Spleen (tissue), 11 donors: ENCODE results near the gene CCDC9. TPM values are rescaled to one million over a fixed set of nuclear protein-coding genes. Genes with fewer than 3 reads are reported as not detected.
A peak's percentile ranks its signal among the peaks of the same experiment; 100 is the strongest.

Source experiments
- DNase-seq: peaks from one replicate; pipeline ENCODE4 v3.0.0-alpha.2; 2020
- H3K27ac ChIP-seq, 8 donors: fragments of 200-600 bp; sonication (generic) in 7 of 8; 1 replicate in 4 of 8; 2 replicates in 4 of 8; pipeline versions ENCODE4 v1.5.0 to v1.8.0; 2016 to 2021; ENCODE audit warnings: inconsistent platforms in 4 of 8, mild to moderate bottlenecking in 4 of 8, moderate library complexity in 1 of 8
- H3K27me3 ChIP-seq, 7 donors: fragments of 200-600 bp; sonication (generic) in 6 of 7; replicated peaks in 1 of 7; 1 replicate in 4 of 7; 2 replicates in 3 of 7; pipeline versions ENCODE4 v1.5.0 to v1.8.0; 2016 to 2021; ENCODE audit warnings: inconsistent platforms in 3 of 7, mild to moderate bottlenecking in 1 of 7
- H3K36me3 ChIP-seq, 6 donors: fragments of 200-600 bp; sonication (generic) in 5 of 6; 1 replicate in 4 of 6; 2 replicates in 2 of 6; pipeline versions ENCODE4 v1.5.0 to v1.8.0; 2016 to 2021; ENCODE audit warnings: inconsistent platforms in 2 of 6
- H3K4me1 ChIP-seq, 6 donors: fragments of 200-600 bp; sonication (generic) in 5 of 6; 1 replicate in 3 of 6; 2 replicates in 3 of 6; pipeline versions ENCODE4 v1.5.0 to v1.8.0; 2016 to 2021; ENCODE audit warnings: inconsistent platforms in 3 of 6
- H3K4me3 ChIP-seq, 8 donors: fragments of 200-600 bp; sonication (generic) in 7 of 8; 1 replicate in 4 of 8; 2 replicates in 4 of 8; pipeline versions ENCODE4 v1.5.0 to v1.8.0; 2016 to 2021; ENCODE audit warnings: inconsistent platforms in 4 of 8, mild to moderate bottlenecking in 4 of 8, moderate library complexity in 2 of 8
- H3K9me3 ChIP-seq, 8 donors: fragments of 200-600 bp; sonication (generic) in 7 of 8; 1 replicate in 4 of 8; 2 replicates in 4 of 8; pipeline versions ENCODE4 v1.5.0 to v1.8.0; 2016 to 2021; ENCODE audit warnings: inconsistent platforms in 4 of 8
- POLR2A ChIP-seq, 3 donors: fragments of 450-650 bp; IDR thresholded peaks; one replicate each; pipeline ENCODE4 v1.5.1; 2017; ENCODE audit warnings: antibody characterized with exemption in 3 of 3, mild to moderate bottlenecking in 1 of 3
- POLR2AphosphoS5 ChIP-seq, 3 donors: sonication (generic); formaldehyde crosslinking; IDR thresholded peaks; one replicate each; pipeline ENCODE4 v1.5.1; 2017; ENCODE audit warnings: antibody characterized with exemption in 3 of 3
- WGBS, 5 donors: extraction: QIAGEN DNeasy Blood & Tissue Kit in 3 of 5; methylation state at CpG; one replicate each; pipeline versions ENCODE4 v1.1.5 to v1.1.7; 2013 to 2018; 5-methylcytosine and 5-hydroxymethylcytosine counted together
- intact Hi-C: fragments of 100-400 bp; cut with DNase I; formaldehyde crosslinking; loops from one replicate; pipeline ENCODE4 v1.15.0; 2023; ENCODE audit warnings: low total_unique reads
- polyA plus RNA-seq, 3 donors: library from polyadenylated mRNA; stranded (reverse); fragments of 200-250 nt; gene quantifications; one replicate each; pipeline ENCODE4 v1.2.1, GENCODE V29; 2013
- total RNA-seq, 7 donors: library from RNA; depleted of rRNA in 3 of 7; stranded (reverse); fragments of >200 nt in 3 of 7; fragmentation: NEBNext Ultra II Directional in 4 of 7; extraction: Animal tissue kit (Norgen Biotek cat#: 25700) in 4 of 7; gene quantifications; one replicate each; pipeline versions ENCODE4 v1.1.0 to v1.2.1, GENCODE V29; 2016 to 2021
- TF ChIP-seq, protein P1 (sequence below), 11 experiments: fragments of 200-600 bp in 7 of 11; fragments of 450-650 bp in 4 of 11; sonication (generic) in 4 of 11; IDR thresholded peaks in 8 of 11; conservative IDR thresholded peaks in 3 of 11; 1 replicate in 7 of 11; 2 replicates in 4 of 11; pipeline versions ENCODE4 v1.4.0 to v1.8.0; 2016 to 2021; ENCODE audit warnings: antibody characterized with exemption in 11 of 11, inconsistent platforms in 4 of 11, mild to moderate bottlenecking in 1 of 11
- donor health status: healthy with polysubstance abuse.
- donor health status: DM: no; HTN: no; CAD: no; lungs with moderate emphysema.
- donor health status: DM: no; HTN: no; CAD: no.
- donor health status: Bipolar disorder and iron deficiency.
- donor health status: healthy.
- donor health status: DM: no; HTN: no; CAD: no.
- donor health status: DM: yes; HTN: yes; CAD: no.

The CCDC9 gene
- total and polyA plus RNA-seq, 10 donors: 11.0 to 43.0 (median 29.4) TPM

DNA sequence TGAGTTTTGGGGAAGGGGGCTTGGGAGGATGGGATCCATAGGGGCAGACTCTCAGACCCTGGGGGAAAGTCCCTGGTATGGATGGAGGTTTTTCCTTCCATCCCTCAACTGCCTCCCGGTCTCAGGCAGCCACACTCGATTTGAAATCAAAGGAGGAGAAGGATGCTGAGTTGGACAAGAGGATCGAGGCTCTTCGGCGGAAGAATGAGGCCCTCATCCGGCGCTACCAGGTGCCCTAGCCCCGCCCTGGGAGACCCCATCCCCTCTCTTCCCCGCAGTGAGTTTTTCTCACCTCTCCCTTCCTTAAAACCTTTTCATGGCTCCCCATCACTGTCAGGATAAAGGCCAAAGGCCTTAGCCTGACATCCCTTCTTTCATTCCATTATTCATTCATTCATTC is 2.1 kb downstream of the CCDC9 start:
- TF ChIP-seq, protein P1, sequence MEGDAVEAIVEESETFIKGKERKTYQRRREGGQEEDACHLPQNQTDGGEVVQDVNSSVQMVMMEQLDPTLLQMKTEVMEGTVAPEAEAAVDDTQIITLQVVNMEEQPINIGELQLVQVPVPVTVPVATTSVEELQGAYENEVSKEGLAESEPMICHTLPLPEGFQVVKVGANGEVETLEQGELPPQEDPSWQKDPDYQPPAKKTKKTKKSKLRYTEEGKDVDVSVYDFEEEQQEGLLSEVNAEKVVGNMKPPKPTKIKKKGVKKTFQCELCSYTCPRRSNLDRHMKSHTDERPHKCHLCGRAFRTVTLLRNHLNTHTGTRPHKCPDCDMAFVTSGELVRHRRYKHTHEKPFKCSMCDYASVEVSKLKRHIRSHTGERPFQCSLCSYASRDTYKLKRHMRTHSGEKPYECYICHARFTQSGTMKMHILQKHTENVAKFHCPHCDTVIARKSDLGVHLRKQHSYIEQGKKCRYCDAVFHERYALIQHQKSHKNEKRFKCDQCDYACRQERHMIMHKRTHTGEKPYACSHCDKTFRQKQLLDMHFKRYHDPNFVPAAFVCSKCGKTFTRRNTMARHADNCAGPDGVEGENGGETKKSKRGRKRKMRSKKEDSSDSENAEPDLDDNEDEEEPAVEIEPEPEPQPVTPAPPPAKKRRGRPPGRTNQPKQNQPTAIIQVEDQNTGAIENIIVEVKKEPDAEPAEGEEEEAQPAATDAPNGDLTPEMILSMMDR (IDR thresholded peaks at IDR 0.05 in 8 of 11, conservative IDR thresholded peaks at IDR 0.05 in 3 of 11): no peak
- TF ChIP-seq POLR2AphosphoS5 (IDR thresholded peaks at IDR 0.05) (no peak), POLR2A (IDR thresholded peaks at IDR 0.05) (no peak)
- H3K4me3 ChIP-seq: peak overlapping the region in 4 of 8 donors; percentile 39 to 77 (median 48)
- peaks cover 0 to 54% (median 46%) of the 10 kb centered on the region in 6 donors for H3K36me3 ChIP-seq

DNA sequence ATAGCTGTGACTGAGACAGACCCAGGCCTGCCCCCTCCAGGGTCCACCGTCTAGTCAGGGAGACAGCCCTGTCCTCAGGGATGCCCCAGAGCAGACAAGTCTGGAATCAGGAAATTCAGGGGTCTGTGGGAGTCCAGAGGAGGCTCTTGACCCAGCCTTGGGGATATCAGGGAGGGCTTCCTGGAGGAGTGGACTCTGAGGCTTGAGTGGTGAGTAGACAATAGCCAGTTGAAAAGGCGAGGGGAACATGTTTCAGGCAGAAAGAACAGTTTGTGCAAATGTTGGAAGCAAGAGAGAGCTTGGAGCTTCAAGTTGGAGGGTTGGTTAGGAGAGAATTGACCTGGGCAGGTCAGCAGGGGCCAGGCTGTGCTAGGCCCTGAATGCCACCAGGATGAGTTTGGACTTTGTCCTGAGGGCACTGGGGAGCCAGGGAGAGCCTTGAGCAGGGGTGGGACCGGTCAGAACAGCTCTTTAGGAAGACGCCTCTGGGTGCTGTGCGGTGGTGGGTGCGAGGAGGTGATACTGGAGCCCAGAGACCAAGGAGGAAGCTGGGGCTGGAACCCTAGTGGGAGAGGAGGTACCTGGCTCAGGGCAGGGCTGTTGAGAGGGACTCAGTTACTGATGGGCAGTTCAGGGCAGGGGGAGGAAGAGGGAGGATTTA is 2.7 kb downstream of the CCDC9 start:
- peak overlapping the region in 5 of 8 donors; percentile 20 to 95 (median 93) for H3K27ac ChIP-seq
- DNase-seq: peak; percentile 76

More for the DNA sequence above, 2.1 kb downstream of the CCDC9 start:
- Histone ChIP-seq H3K4me1 (peaks cover 14 to 72% (median 47%) of the 10 kb centered on the region in 6 donors), H3K27me3 (no peaks in the 10 kb centered on the region), H3K27ac (peak overlapping the region in 7 of 8 donors; percentile 91 to 98 (median 93)), H3K9me3 (no peaks in the 10 kb centered on the region)
- DNase-seq: peak; percentile 76
- intact Hi-C loops: no loop called here
- 88 to 94% (median 93%) methylated on average over 9 of the region's 9 CpGs for whole genome bisulfite sequencing, 5 donors

DNA sequence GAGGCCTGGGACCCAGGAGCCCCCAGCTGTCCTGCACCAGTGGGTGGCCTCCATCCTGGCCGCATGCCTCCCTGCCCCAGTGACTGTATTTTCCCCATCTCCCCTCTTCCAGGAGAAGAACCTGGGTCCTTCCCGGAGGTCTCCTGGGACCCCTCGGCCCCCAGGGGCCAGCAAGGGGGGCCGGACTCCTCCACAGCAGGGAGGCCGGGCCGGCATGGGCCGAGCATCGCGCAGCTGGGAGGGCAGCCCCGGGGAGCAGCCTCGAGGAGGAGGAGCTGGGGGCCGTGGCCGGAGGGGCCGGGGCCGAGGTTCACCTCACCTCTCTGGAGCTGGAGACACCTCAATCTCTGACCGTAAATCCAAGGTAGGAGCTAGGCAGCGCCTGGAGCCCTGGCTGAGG is 4.2 kb downstream of the CCDC9 start:
- intact Hi-C loops: no loop called here
- Histone ChIP-seq H3K36me3 (peaks cover 0 to 74% (median 63%) of the 10 kb centered on the region in 6 donors), H3K27ac (no peak overlapping the region), H3K27me3 (no peaks in the 10 kb centered on the region), H3K4me3 (no peak overlapping the region), H3K9me3 (no peaks in the 10 kb centered on the region), H3K4me1 (peaks cover 14 to 70% (median 46%) of the 10 kb centered on the region in 6 donors)
- 91 to 96% (median 94%) methylated on average over 17 of the region's 17 CpGs for WGBS, 5 donors
- peak; percentile 78 for DNase-seq
- TF ChIP-seq POLR2AphosphoS5 (IDR thresholded peaks at IDR 0.05): peak in 1 of 3 donors; percentile 39
- TF ChIP-seq, protein P1 (IDR thresholded peaks at IDR 0.05 in 8 of 11, conservative IDR thresholded peaks at IDR 0.05 in 3 of 11): no peak

More for the DNA sequence above, 2.7 kb downstream of the CCDC9 start:
- 89 to 98% (median 92%) methylated on average over 6 of the region's 6 CpGs for WGBS, 5 donors
- Histone ChIP-seq H3K4me1 (peaks cover 14 to 72% (median 47%) of the 10 kb centered on the region in 6 donors), H3K9me3 (no peaks in the 10 kb centered on the region), H3K4me3 (no peak overlapping the region), H3K27me3 (no peaks in the 10 kb centered on the region), H3K36me3 (peaks cover 0 to 60% (median 48%) of the 10 kb centered on the region in 6 donors)
- intact Hi-C loops: no loop called here
- no peak for TF ChIP-seq POLR2A (IDR thresholded peaks at IDR 0.05)
- TF ChIP-seq, protein P1 (IDR thresholded peaks at IDR 0.05 in 8 of 11, conservative IDR thresholded peaks at IDR 0.05 in 3 of 11): no peak
- no peak for TF ChIP-seq POLR2AphosphoS5 (IDR thresholded peaks at IDR 0.05)
